ENCODE measurements around the gene CALML5.

DNA sequence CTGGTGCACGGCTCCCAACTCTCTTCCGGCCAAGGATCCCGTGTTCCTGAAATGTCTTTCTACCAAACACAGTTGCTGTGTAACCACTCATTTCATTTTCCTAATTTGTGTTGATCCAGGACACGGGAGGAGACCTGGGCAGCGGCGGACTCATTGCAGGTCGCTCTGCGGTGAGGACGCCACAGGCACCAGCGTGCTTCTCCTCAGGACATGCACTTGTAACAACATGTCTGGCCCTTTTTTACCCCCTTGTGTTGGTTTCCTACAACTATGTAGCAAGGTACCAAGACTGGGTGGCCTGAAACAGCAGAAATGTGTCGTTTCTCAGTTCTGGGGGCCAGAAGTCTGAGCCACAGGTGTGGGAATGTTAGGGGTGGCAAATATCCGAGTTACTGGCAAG is 18.2 kb downstream of the CALML5 start:
- no peak for TF ChIP-seq POLR2A (IDR thresholded peaks at IDR 0.05)
- TF ChIP-seq, protein P1, sequence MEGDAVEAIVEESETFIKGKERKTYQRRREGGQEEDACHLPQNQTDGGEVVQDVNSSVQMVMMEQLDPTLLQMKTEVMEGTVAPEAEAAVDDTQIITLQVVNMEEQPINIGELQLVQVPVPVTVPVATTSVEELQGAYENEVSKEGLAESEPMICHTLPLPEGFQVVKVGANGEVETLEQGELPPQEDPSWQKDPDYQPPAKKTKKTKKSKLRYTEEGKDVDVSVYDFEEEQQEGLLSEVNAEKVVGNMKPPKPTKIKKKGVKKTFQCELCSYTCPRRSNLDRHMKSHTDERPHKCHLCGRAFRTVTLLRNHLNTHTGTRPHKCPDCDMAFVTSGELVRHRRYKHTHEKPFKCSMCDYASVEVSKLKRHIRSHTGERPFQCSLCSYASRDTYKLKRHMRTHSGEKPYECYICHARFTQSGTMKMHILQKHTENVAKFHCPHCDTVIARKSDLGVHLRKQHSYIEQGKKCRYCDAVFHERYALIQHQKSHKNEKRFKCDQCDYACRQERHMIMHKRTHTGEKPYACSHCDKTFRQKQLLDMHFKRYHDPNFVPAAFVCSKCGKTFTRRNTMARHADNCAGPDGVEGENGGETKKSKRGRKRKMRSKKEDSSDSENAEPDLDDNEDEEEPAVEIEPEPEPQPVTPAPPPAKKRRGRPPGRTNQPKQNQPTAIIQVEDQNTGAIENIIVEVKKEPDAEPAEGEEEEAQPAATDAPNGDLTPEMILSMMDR (IDR thresholded peaks at IDR 0.05): no peak

All from body of pancreas (tissue), 4 donors.